BLaER1 treated with 17β-estradiol and CSF1 and Interleukin-3, amounts not matched to agents 10 nM and 100 nM (cell line): ENCODE measurements around the gene CDH23.

Experiments used
- H3K27ac ChIP-seq, 11 experiments: shearing (Covaris generic); formaldehyde crosslinking; 2 replicates each; pipeline ENCODE4 v1.8.1; 2022
- H3K27me3 ChIP-seq, 11 experiments: shearing (Covaris generic); formaldehyde crosslinking; 2 replicates each; pipeline ENCODE4 v1.8.1; 2022
- H3K36me3 ChIP-seq, 11 experiments: shearing (Covaris generic); formaldehyde crosslinking; 2 replicates each; pipeline ENCODE4 v1.8.1; 2022
- H3K4me1 ChIP-seq, 10 experiments: shearing (Covaris generic); formaldehyde crosslinking; 2 replicates each; pipeline ENCODE4 v1.8.1; 2022
- H3K4me2 ChIP-seq, 11 experiments: shearing (Covaris generic); formaldehyde crosslinking; 2 replicates each; pipeline ENCODE4 v1.8.1; 2022
- H3K4me3 ChIP-seq, 10 experiments: shearing (Covaris generic); formaldehyde crosslinking; 2 replicates each; pipeline ENCODE4 v1.8.1; 2022
- H3K9ac ChIP-seq, 11 experiments: shearing (Covaris generic); formaldehyde crosslinking; 2 replicates each; pipeline ENCODE4 v1.8.1; 2022
- H3K9me3 ChIP-seq, 11 experiments: shearing (Covaris generic); formaldehyde crosslinking; replicated peaks in 1 of 11; 2 replicates each; pipeline ENCODE4 v1.8.1; 2022
- H4K20me1 ChIP-seq, 11 experiments: shearing (Covaris generic); formaldehyde crosslinking; 2 replicates each; pipeline ENCODE4 v1.8.1; 2022
- Cebpa-rat ChIP-seq, 11 experiments: shearing (Covaris generic); IDR thresholded peaks; 2 replicates each; pipeline ENCODE4 v1.8.1; 2022

Gene CDH23

GRCh38 chr10:71454347-71454746 lies 57.6 kb downstream of the CDH23 start:
- H3K27me3 ChIP-seq: no peaks in the 10 kb centered on the region

GRCh38 chr10:71455035-71455434 lies 58.3 kb downstream of the CDH23 start:
- H3K27me3 ChIP-seq: no peaks in the 10 kb centered on the region
- no peak overlapping the region for H3K4me2 ChIP-seq
- no peak overlapping the region for H3K4me3 ChIP-seq
- H4K20me1 ChIP-seq: peaks cover 0 to 4% (median 0%) of the 10 kb centered on the region in 11 experiments; a peak in 1 of 22 replicates
- H3K36me3 ChIP-seq: no peaks in the 10 kb centered on the region
- H3K9ac ChIP-seq: no peak overlapping the region
- no peak for TF ChIP-seq Cebpa-rat (IDR thresholded peaks at IDR 0.05)
- no peak overlapping the region for H3K27ac ChIP-seq
- H3K4me1 ChIP-seq: no peaks in the 10 kb centered on the region
- H3K9me3 ChIP-seq: no peaks in the 10 kb centered on the region

More at GRCh38 chr10:71454347-71454746, 57.6 kb downstream of the CDH23 start:
- no peaks in the 10 kb centered on the region for H3K4me1 ChIP-seq
- no peak overlapping the region for H3K27ac ChIP-seq
- no peak overlapping the region for H3K9ac ChIP-seq
- H4K20me1 ChIP-seq: peaks cover 0 to 4% (median 0%) of the 10 kb centered on the region in 11 experiments; a peak in 1 of 22 replicates
- H3K9me3 ChIP-seq: no peaks in the 10 kb centered on the region
- H3K4me2 ChIP-seq: no peak overlapping the region
- TF ChIP-seq Cebpa-rat (IDR thresholded peaks at IDR 0.05): no peak
- H3K36me3 ChIP-seq: no peaks in the 10 kb centered on the region
- no peak overlapping the region for H3K4me3 ChIP-seq

- Histone ChIP-seq H3K27ac (no peak overlapping the region), H3K4me3 (no peak overlapping the region), H3K9me3 (no peaks in the 10 kb centered on the region), H4K20me1 (peaks cover 0 to 4% (median 0%) of the 10 kb centered on the region in 11 experiments; a peak in 1 of 22 replicates), H3K4me1 (no peaks in the 10 kb centered on the region), H3K27me3 (no peaks in the 10 kb centered on the region), H3K4me2 (no peak overlapping the region), H3K36me3 (no peaks in the 10 kb centered on the region), H3K9ac (no peak overlapping the region)
- TF ChIP-seq Cebpa-rat (IDR thresholded peaks at IDR 0.05): no peak
These were observed 59.9 kb downstream of the CDH23 start for GRCh38 chr10:71456631-71457030.

GRCh38 chr10:71457908-71458307 lies 61.2 kb downstream of the CDH23 start:
- H3K4me3 ChIP-seq: no peak overlapping the region
- H3K36me3 ChIP-seq: no peaks in the 10 kb centered on the region
- no peak overlapping the region for H3K9ac ChIP-seq
- H3K27ac ChIP-seq: no peak overlapping the region
- no peak overlapping the region for H3K4me2 ChIP-seq
- no peak for TF ChIP-seq Cebpa-rat (IDR thresholded peaks at IDR 0.05)
- H3K9me3 ChIP-seq: no peaks in the 10 kb centered on the region
- H4K20me1 ChIP-seq: peaks cover 0 to 1% (median 0%) of the 10 kb centered on the region in 11 experiments; a peak in 1 of 22 replicates
- H3K27me3 ChIP-seq: no peaks in the 10 kb centered on the region
- no peaks in the 10 kb centered on the region for H3K4me1 ChIP-seq

- Histone ChIP-seq H3K4me1 (no peaks in the 10 kb centered on the region), H3K4me3 (no peak overlapping the region), H4K20me1 (no peaks in the 10 kb centered on the region), H3K9me3 (no peaks in the 10 kb centered on the region), H3K36me3 (no peaks in the 10 kb centered on the region), H3K9ac (no peak overlapping the region), H3K4me2 (no peak overlapping the region), H3K27me3 (no peaks in the 10 kb centered on the region), H3K27ac (no peak overlapping the region)
- TF ChIP-seq Cebpa-rat (IDR thresholded peaks at IDR 0.05): no peak
These were observed 61.7 kb downstream of the CDH23 start for GRCh38 chr10:71458387-71458786.

- Histone ChIP-seq H3K4me1 (no peaks in the 10 kb centered on the region), H4K20me1 (no peaks in the 10 kb centered on the region), H3K9ac (no peak overlapping the region), H3K36me3 (no peaks in the 10 kb centered on the region), H3K9me3 (no peaks in the 10 kb centered on the region), H3K27ac (no peak overlapping the region), H3K27me3 (no peaks in the 10 kb centered on the region), H3K4me3 (no peak overlapping the region), H3K4me2 (no peak overlapping the region)
- TF ChIP-seq Cebpa-rat (IDR thresholded peaks at IDR 0.05): no peak
These were observed 62.8 kb downstream of the CDH23 start for GRCh38 chr10:71459513-71459912.

GRCh38 chr10:71460615-71461014 lies 63.9 kb downstream of the CDH23 start:
- H3K27ac ChIP-seq: no peak overlapping the region
- H4K20me1 ChIP-seq: no peaks in the 10 kb centered on the region; a peak in 1 of 22 replicates
- H3K27me3 ChIP-seq: no peaks in the 10 kb centered on the region
- H3K4me3 ChIP-seq: no peak overlapping the region
- H3K9ac ChIP-seq: no peak overlapping the region
- H3K4me1 ChIP-seq: peaks cover 4 to 9% (median 6%) of the 10 kb centered on the region in 10 experiments; a peak in 19 of 20 replicates
- no peaks in the 10 kb centered on the region for H3K36me3 ChIP-seq
- H3K9me3 ChIP-seq: no peaks in the 10 kb centered on the region
- no peak for TF ChIP-seq Cebpa-rat (IDR thresholded peaks at IDR 0.05)
- H3K4me2 ChIP-seq: no peak overlapping the region

- H3K4me1 ChIP-seq: peaks cover 9 to 18% (median 15%) of the 10 kb centered on the region in 10 experiments; a peak in 19 of 20 replicates
- no peak for TF ChIP-seq Cebpa-rat (IDR thresholded peaks at IDR 0.05)
- no peaks in the 10 kb centered on the region for H3K36me3 ChIP-seq
- H3K9me3 ChIP-seq: no peaks in the 10 kb centered on the region
- no peak overlapping the region for H3K27ac ChIP-seq
- no peaks in the 10 kb centered on the region; a peak in 1 of 22 replicates for H4K20me1 ChIP-seq
- no peaks in the 10 kb centered on the region for H3K27me3 ChIP-seq
- no peak overlapping the region for H3K4me2 ChIP-seq
- no peak overlapping the region for H3K4me3 ChIP-seq
- no peak overlapping the region for H3K9ac ChIP-seq
These were observed 64.7 kb downstream of the CDH23 start for GRCh38 chr10:71461457-71461856.

- Histone ChIP-seq H3K36me3 (no peaks in the 10 kb centered on the region), H3K9ac (no peak overlapping the region), H3K4me1 (peaks cover 9 to 23% (median 20%) of the 10 kb centered on the region in 10 experiments; a peak in 19 of 20 replicates), H3K27ac (no peak overlapping the region), H3K27me3 (no peaks in the 10 kb centered on the region), H3K4me3 (no peak overlapping the region), H3K9me3 (no peaks in the 10 kb centered on the region), H4K20me1 (no peaks in the 10 kb centered on the region; a peak in 1 of 22 replicates), H3K4me2 (no peak overlapping the region)
- no peak for TF ChIP-seq Cebpa-rat (IDR thresholded peaks at IDR 0.05)
These were observed 65.6 kb downstream of the CDH23 start for GRCh38 chr10:71462062-71462935.

- H3K9me3 ChIP-seq: no peaks in the 10 kb centered on the region
- no peak overlapping the region for H3K9ac ChIP-seq
- peaks cover 9 to 23% (median 20%) of the 10 kb centered on the region in 10 experiments; a peak in 19 of 20 replicates for H3K4me1 ChIP-seq
- no peak overlapping the region for H3K4me2 ChIP-seq
- H3K36me3 ChIP-seq: no peaks in the 10 kb centered on the region
- H3K27ac ChIP-seq: no peak overlapping the region
- H3K27me3 ChIP-seq: no peaks in the 10 kb centered on the region
- H3K4me3 ChIP-seq: no peak overlapping the region
- no peak for TF ChIP-seq Cebpa-rat (IDR thresholded peaks at IDR 0.05)
- H4K20me1 ChIP-seq: no peaks in the 10 kb centered on the region; a peak in 1 of 22 replicates
These were observed 66.4 kb downstream of the CDH23 start for GRCh38 chr10:71463111-71463510.
